GM18505 (cell line): ENCODE results near the gene GRIN1.
"Not testable (repeated sequence)": the region's sequence is repeated elsewhere in the genome, so short reads cannot be mapped to it uniquely, and the experiment has no call there.

Experiments
- ATAC-seq: cut with Tn5 transposase; IDR thresholded peaks from one replicate; pipeline ENCODE4 v1.9.1; 2021; ENCODE audit not compliant: unreplicated experiment
- POLR2A ChIP-seq: IDR thresholded peaks from 4 replicates; pipeline ENCODE4 v1.6.1; 2011; ENCODE audit warnings: borderline replicate concordance; ENCODE audit not compliant: insufficient read depth, insufficient read length; ENCODE audit errors: extremely low read depth

The GRIN1 gene

GRCh38 chr9:137128862-137129455, 10.0 kb upstream of the GRIN1 start:
- ATAC-seq: peak; percentile 21
- no peak for TF ChIP-seq POLR2A

GRCh38 chr9:137129456-137130175, 9.3 kb upstream of the GRIN1 start:
- TF ChIP-seq POLR2A: peak; percentile 85
- ATAC-seq: peak; percentile 81

- ATAC-seq: no peak
- no peak for TF ChIP-seq POLR2A
Measured at GRCh38 chr9:137130176-137130755, 8.7 kb upstream of the GRIN1 start.

GRCh38 chr9:137134191-137134590, 4.8 kb upstream of the GRIN1 start:
- ATAC-seq: no peak
- no peak for TF ChIP-seq POLR2A

GRCh38 chr9:137135154-137135553, 3.8 kb upstream of the GRIN1 start:
- ATAC-seq: not testable (repeated sequence)

GRCh38 chr9:137136261-137136880, 2.6 kb upstream of the GRIN1 start:
- no peak for ATAC-seq
- no peak for TF ChIP-seq POLR2A

GRCh38 chr9:137136881-137137607, 1.9 kb upstream of the GRIN1 start:
- no peak for TF ChIP-seq POLR2A
- ATAC-seq: no peak

- ATAC-seq: no peak
- TF ChIP-seq POLR2A: no peak
Measured at GRCh38 chr9:137138058-137138721, 764 bp upstream of the GRIN1 start.

GRCh38 chr9:137139468-137140150, 655 bp downstream of the GRIN1 start:
- no peak for TF ChIP-seq POLR2A
- no peak for ATAC-seq

- TF ChIP-seq POLR2A: no peak
- ATAC-seq: no peak
Measured at GRCh38 chr9:137140151-137141012, 1.4 kb downstream of the GRIN1 start.

GRCh38 chr9:137141050-137141810, 2.3 kb downstream of the GRIN1 start:
- TF ChIP-seq POLR2A: no peak
- no peak for ATAC-seq
